ENCODE measurements around the gene LRRC42.
A peak's percentile ranks its signal among the peaks of the same experiment; 100 is the strongest.
"Not testable (repeated sequence)": the region's sequence is repeated elsewhere in the genome, so short reads cannot be mapped to it uniquely, and the experiment has no call there.

LRRC42 gene

GRCh38 chr1:53967409-53968124, 21.4 kb downstream of the LRRC42 start:
- no peak for DNase-seq (ENCODE audit: low read depth)

GRCh38 chr1:53968125-53968513, 22.0 kb downstream of the LRRC42 start:
- peak; percentile 71 for DNase-seq (ENCODE audit: low read depth)

- not testable (repeated sequence) for DNase-seq (ENCODE audit: low read depth)
Observed at GRCh38 chr1:53969323-53969722, 23.2 kb downstream of the LRRC42 start.

- DNase-seq (ENCODE audit: low read depth): peak; percentile 87
Observed at GRCh38 chr1:53971718-53972117, 25.6 kb downstream of the LRRC42 start.

GRCh38 chr1:53975861-53976260, 29.7 kb downstream of the LRRC42 start:
- DNase-seq (ENCODE audit: low read depth): no peak

GRCh38 chr1:53979712-53980450, 33.7 kb downstream of the LRRC42 start:
- no peak for DNase-seq (ENCODE audit: low read depth)

GRCh38 chr1:53981220-53981619, 35.1 kb downstream of the LRRC42 start:
- no peak for DNase-seq (ENCODE audit: low read depth)

GRCh38 chr1:53982034-53982762, 36.0 kb downstream of the LRRC42 start:
- DNase-seq (ENCODE audit: low read depth): peak; percentile 41

- DNase-seq (ENCODE audit: low read depth): no peak
Observed at GRCh38 chr1:53982763-53983104, 36.6 kb downstream of the LRRC42 start.

- DNase-seq (ENCODE audit: low read depth): no peak
Observed at GRCh38 chr1:53984726-53985125, 38.6 kb downstream of the LRRC42 start.

GRCh38 chr1:53986458-53986857, 40.3 kb downstream of the LRRC42 start:
- DNase-seq (ENCODE audit: low read depth): no peak

GRCh38 chr1:53987880-53988279, 41.7 kb downstream of the LRRC42 start:
- peak; percentile 69 for DNase-seq (ENCODE audit: low read depth)

- DNase-seq (ENCODE audit: low read depth): no peak
Observed at GRCh38 chr1:53992085-53992874, 46.1 kb downstream of the LRRC42 start.

- not testable (repeated sequence) for DNase-seq (ENCODE audit: low read depth)
Observed at GRCh38 chr1:53994516-53994915, 48.4 kb downstream of the LRRC42 start.

- DNase-seq (ENCODE audit: low read depth): no peak
Observed at GRCh38 chr1:53995683-53996082, 49.5 kb downstream of the LRRC42 start.

GRCh38 chr1:53998223-53998622, 52.1 kb downstream of the LRRC42 start:
- DNase-seq (ENCODE audit: low read depth): no peak

- DNase-seq (ENCODE audit: low read depth): no peak
Observed at GRCh38 chr1:53999920-54000319, 53.8 kb downstream of the LRRC42 start.

GRCh38 chr1:54001591-54001990, 55.4 kb downstream of the LRRC42 start:
- DNase-seq (ENCODE audit: low read depth): no peak

- no peak for DNase-seq (ENCODE audit: low read depth)
Observed at GRCh38 chr1:54002544-54003248, 56.5 kb downstream of the LRRC42 start.

- no peak for DNase-seq (ENCODE audit: low read depth)
Observed at GRCh38 chr1:54003249-54003646, 57.1 kb downstream of the LRRC42 start.

GRCh38 chr1:54003750-54004480, 57.8 kb downstream of the LRRC42 start:
- not testable (repeated sequence) for DNase-seq (ENCODE audit: low read depth)
